ENCODE measurements around the gene MARCHF3. TPM values are rescaled to one million over a fixed set of nuclear protein-coding genes. Genes with fewer than 3 reads are reported as not detected.

Gene MARCHF3
- total RNA-seq, 1 experiment from 2014 or later: 5.4 TPM

DNA sequence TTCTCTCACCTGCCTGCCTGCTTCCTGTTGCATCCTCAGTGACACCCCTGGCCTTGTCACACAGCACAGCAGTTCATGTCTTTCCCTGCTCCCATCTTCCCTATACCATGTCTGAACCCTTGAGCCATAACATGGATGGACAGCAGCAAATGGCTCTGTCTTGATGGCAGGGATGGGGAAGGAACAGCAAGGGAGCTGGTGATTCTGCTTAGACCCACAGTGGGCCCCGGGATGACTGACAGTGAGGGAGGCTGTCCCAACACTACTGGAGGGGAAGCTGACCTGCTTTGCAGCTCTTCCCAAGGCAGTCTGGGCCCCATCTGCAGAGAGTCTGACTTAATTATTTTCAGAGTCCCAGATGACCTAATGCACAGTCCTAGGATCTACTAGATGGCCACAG is 48.2 kb downstream of the MARCHF3 start:
- no TSS peak for BruUV-seq (replicated peaks)
- no peak overlapping the region for H3K27ac Mint-ChIP-seq (ENCODE audit: low read depth, unreplicated experiment)
- H3K9me3 Mint-ChIP-seq (ENCODE audit: unreplicated experiment): no peaks in the 10 kb centered on the region
- H3K27me3 Mint-ChIP-seq (ENCODE audit: insufficient read depth, unreplicated experiment): no peaks in the 10 kb centered on the region
- ChIA-PET CTCF (interaction anchor here (0.6 kb wide), 1 partner anchor 272 kb away, joined by 3 read pairs; no protein-coding TSS in a partner anchor), POLR2A (no interaction called here)
- no peak for DNase-seq (ENCODE audit: unreplicated experiment)
- H3K4me1 Mint-ChIP-seq (ENCODE audit: insufficient read depth, unreplicated experiment): no peaks in the 10 kb centered on the region
- no peak overlapping the region for H3K4me3 Mint-ChIP-seq (ENCODE audit: unreplicated experiment)
- no peaks in the 10 kb centered on the region for H3K36me3 Mint-ChIP-seq (ENCODE audit: insufficient read depth, unreplicated experiment)
- intact Hi-C loops (cut with micrococcal nuclease): no loop called here
- TF ChIP-seq, protein P1, sequence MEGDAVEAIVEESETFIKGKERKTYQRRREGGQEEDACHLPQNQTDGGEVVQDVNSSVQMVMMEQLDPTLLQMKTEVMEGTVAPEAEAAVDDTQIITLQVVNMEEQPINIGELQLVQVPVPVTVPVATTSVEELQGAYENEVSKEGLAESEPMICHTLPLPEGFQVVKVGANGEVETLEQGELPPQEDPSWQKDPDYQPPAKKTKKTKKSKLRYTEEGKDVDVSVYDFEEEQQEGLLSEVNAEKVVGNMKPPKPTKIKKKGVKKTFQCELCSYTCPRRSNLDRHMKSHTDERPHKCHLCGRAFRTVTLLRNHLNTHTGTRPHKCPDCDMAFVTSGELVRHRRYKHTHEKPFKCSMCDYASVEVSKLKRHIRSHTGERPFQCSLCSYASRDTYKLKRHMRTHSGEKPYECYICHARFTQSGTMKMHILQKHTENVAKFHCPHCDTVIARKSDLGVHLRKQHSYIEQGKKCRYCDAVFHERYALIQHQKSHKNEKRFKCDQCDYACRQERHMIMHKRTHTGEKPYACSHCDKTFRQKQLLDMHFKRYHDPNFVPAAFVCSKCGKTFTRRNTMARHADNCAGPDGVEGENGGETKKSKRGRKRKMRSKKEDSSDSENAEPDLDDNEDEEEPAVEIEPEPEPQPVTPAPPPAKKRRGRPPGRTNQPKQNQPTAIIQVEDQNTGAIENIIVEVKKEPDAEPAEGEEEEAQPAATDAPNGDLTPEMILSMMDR (IDR thresholded peaks at IDR 0.05; ENCODE audit: unreplicated experiment): no peak

DNA sequence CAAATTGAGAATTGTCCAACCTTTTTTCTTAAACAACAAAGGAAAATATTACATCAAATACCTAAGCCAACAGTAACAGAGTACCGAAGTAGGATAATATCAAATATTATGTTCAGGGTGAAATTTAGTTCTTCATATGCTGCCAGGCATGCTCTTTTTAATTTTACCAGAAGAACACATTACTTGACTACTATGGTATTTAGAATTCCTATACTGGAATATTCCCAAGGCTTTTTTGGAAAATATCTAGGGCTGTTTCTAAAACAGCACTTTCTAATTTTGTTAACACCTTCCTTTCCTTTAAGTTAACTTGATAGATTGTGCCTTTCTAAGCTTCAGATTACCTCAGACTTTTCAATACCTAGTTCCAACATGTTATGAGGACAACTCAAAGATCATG is 48.7 kb downstream of the MARCHF3 start:
- CTCF ChIA-PET: no interaction called here
- no peak overlapping the region for H3K27ac Mint-ChIP-seq (ENCODE audit: low read depth, unreplicated experiment)
- H3K4me1 Mint-ChIP-seq (ENCODE audit: insufficient read depth, unreplicated experiment): no peaks in the 10 kb centered on the region
- no peak overlapping the region for H3K4me3 Mint-ChIP-seq (ENCODE audit: unreplicated experiment)
- POLR2A ChIA-PET: no interaction called here
- BruUV-seq (replicated peaks): no TSS peak
- H3K9me3 Mint-ChIP-seq (ENCODE audit: unreplicated experiment): no peaks in the 10 kb centered on the region
- intact Hi-C loops (cut with micrococcal nuclease): loop anchor here (1.0 kb wide), 1 partner anchor 26 kb away; no protein-coding TSS in a partner anchor
- TF ChIP-seq, protein P1 (IDR thresholded peaks at IDR 0.05; ENCODE audit: unreplicated experiment): no peak
- no peak for DNase-seq (ENCODE audit: unreplicated experiment)
- H3K36me3 Mint-ChIP-seq (ENCODE audit: insufficient read depth, unreplicated experiment): no peaks in the 10 kb centered on the region
- H3K27me3 Mint-ChIP-seq (ENCODE audit: insufficient read depth, unreplicated experiment): no peaks in the 10 kb centered on the region

DNA sequence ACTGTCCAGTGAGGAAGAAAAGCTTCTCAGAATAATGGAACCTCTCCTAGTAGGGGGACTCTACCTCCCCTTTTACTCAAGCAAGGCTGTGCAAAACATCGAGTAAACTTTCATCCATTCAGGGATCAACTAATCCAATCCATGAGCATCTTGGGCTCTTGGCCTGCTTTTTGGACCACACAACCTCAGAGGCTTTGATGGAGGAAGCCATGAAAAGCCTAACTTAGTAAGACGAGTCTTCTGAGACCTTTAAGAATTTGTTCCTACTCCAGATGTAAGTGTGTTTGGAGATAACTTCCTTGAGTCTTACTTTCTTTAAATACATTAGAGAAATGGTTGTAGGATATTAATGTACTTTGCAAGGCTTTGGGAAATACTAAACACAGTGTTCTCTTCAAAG is 49.1 kb downstream of the MARCHF3 start:
- ChIA-PET CTCF (no interaction called here), POLR2A (no interaction called here)
- Mint-ChIP-seq H3K36me3 (ENCODE audit: insufficient read depth, unreplicated experiment) (no peaks in the 10 kb centered on the region), H3K4me3 (ENCODE audit: unreplicated experiment) (no peak overlapping the region), H3K9me3 (ENCODE audit: unreplicated experiment) (no peaks in the 10 kb centered on the region), H3K4me1 (ENCODE audit: insufficient read depth, unreplicated experiment) (no peaks in the 10 kb centered on the region), H3K27me3 (ENCODE audit: insufficient read depth, unreplicated experiment) (no peaks in the 10 kb centered on the region), H3K27ac (ENCODE audit: low read depth, unreplicated experiment) (no peak overlapping the region)
- no TSS peak for BruUV-seq (replicated peaks)
- no peak for DNase-seq (ENCODE audit: unreplicated experiment)
- TF ChIP-seq, protein P1 (IDR thresholded peaks at IDR 0.05; ENCODE audit: unreplicated experiment): no peak
- intact Hi-C loops (cut with micrococcal nuclease): loop anchor here (1.0 kb wide), 1 partner anchor 26 kb away; no protein-coding TSS in a partner anchor

DNA sequence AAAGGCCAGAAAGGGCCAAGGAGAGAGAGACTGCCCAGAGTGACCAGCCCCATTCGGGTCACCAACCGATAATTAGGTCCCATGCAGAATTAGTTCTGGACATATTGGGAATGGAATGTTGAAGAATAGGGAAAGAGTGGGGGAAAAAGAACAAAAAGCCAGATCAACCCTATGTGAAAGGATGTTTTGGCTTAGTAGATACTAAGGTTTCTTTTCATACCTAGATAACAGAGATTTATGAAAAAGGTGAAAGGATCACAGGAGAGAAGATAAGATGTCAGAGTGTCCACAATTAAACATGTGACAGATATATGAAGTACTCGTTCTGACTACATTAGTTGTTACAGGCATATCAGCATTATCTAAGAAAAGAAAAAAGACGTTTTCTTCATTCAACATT is 52.1 kb downstream of the MARCHF3 start:
- intact Hi-C loops (cut with micrococcal nuclease): no loop called here
- TF ChIP-seq, protein P1 (IDR thresholded peaks at IDR 0.05; ENCODE audit: unreplicated experiment): no peak
- DNase-seq (ENCODE audit: unreplicated experiment): no peak
- Mint-ChIP-seq H3K27ac (ENCODE audit: low read depth, unreplicated experiment) (no peak overlapping the region), H3K27me3 (ENCODE audit: insufficient read depth, unreplicated experiment) (no peaks in the 10 kb centered on the region), H3K4me1 (ENCODE audit: insufficient read depth, unreplicated experiment) (no peaks in the 10 kb centered on the region), H3K4me3 (ENCODE audit: unreplicated experiment) (no peak overlapping the region), H3K36me3 (ENCODE audit: insufficient read depth, unreplicated experiment) (no peaks in the 10 kb centered on the region), H3K9me3 (ENCODE audit: unreplicated experiment) (no peaks in the 10 kb centered on the region)
- BruUV-seq (replicated peaks): no TSS peak
- ChIA-PET POLR2A (no interaction called here), CTCF (no interaction called here)

All from MCF 10A (cell line).